GM18519 (cell line): ENCODE measurements around the gene ADPRHL1.
A peak's percentile ranks its signal among the peaks of the same experiment; 100 is the strongest.
"Not testable (repeated sequence)": the region's sequence is repeated elsewhere in the genome, so short reads cannot be mapped to it uniquely, and the experiment has no call there.

Experiments
- ATAC-seq: cut with Tn5 transposase; IDR thresholded peaks from one replicate; pipeline ENCODE4 v1.9.1; 2021; ENCODE audit warnings: mild to moderate bottlenecking, moderate library complexity; ENCODE audit not compliant: unreplicated experiment, low FRiP score

ADPRHL1 gene

DNA sequence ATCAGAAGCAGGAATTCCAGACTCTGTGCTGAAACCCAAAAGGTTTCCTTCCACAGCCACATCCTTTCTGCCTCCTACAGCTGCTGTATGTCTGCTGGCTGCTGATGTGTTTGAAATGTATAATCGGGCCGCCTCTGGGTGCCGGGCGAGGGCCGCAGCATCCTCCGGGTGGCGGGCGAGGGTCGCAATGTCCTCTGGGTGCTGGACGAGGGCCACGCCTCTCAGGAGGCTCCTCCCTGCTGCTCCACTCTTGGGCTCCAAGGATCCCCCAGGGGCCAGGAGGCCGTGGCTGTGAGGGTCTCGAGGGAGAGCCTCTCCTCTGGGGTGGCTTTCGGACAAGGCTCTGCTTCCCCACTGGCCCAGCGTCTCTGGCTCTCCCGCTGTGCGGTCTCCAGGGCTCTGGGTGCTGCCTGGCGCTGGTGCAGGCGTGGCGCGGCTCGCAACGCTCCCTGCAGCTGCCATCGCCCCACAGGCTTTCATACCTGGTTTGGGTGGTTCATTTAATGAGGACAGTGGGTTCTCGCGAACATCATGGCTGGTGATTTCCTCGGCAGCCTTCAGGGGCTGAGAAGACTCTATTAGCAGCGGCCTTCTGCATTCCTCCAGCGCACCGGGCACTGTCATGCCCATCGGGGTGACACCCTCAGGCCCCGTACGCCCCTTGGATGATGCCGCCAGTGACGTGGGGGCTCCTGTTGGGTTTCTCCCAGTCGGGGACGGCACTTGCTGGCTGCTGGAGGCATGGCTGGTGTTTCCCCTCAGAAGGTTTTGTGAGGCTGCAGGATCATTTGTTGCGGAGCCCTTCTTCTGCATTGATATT is 47.6 kb downstream of the ADPRHL1 start:
- ATAC-seq, result no peak

DNA sequence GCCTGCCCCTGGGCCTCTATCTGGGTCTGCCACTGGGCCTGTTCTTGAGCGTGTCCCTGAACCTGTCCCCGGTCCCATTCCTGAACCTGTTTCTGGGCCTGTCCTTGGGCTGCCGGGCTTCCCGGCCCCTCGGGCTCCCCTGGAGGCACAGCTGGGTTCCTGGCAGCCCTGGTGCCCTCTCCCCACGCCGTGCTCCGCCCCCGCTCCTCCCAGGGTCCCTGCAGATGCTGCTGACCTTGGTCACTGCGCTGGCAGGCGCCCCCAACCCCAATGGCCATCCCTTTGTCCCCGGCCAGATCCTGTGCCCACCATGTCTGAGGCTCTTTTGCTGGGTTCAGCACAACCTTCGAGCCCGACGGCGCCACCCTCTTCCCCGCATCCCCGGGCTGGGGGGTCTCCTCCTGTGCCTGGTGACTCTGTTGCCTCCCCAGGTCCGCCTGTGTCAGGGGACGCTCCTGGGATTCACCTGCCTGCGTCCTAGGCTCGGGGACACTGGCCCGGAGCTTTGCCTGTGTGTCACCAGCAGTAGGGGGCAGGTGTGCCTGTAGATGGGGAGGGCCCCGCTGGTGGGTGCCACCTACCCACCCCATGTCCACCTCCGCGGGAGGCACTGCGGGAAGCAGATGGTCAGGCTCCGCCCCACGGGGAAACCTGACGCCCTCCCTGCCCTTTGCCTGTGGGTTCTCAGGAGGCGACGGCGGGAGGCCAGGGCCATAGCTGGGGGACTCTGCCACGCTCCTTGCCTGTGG is 48.4 kb downstream of the ADPRHL1 start:
- no peak for ATAC-seq

DNA sequence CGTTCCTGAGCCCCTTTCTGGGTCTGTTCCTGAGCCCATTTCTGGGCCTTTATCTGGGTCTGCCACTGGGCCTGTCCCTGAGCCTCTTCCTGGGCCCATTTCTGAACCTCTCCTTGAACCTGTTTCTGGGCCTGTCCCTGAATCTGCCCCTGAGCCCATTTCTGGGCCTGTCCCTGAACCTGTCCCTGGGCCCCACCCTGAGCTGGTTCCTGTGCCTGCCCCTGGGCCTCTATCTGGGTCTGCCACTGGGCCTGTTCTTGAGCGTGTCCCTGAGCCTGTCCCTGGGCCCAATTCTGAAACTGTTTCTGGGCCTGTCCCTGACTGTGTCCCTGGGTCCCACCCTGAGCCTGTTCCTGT is 48.9 kb downstream of the ADPRHL1 start:
- ATAC-seq, result no peak

DNA sequence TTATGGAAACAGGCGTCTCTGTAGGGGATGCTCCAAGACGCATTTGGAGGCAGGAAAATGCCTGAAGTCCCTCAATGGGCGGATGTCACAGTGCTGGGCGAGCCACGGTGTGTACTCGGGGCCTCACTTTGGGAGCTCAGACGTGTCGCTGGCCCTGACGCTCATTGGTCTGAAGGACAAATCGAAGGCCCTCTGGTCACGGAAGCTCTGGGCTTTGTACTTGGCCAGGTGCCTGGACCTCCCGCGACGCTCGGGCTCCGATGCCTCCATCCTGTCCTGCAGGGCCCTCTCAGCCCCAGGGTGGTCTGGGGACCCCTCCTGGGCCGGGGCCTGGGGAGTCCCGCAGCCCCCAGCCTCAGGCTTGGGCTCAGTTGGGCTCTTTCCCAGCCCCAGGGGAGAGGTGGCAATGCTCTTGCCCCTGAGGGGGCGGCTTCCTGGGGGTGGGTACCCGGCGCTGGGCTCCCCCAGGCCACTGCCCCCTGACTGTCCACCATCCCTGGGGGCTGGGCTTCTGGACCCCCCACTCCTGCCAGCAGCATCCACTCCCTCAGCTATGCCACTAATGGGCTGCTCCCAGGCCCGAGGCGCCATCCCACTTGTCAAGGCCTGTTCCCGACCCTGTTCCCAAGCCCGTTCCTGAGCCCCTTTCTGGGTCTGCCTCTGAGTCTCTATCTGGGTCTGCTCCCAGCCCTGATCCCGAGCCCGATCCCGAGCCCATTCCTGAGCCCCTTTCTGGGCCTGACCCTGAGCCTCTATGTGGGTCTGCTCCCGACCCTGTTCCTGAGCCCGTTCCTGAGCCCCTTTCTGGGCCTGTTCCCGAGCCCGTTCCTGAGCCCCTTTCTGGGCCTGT is 49.8 kb downstream of the ADPRHL1 start:
- ATAC-seq, result no peak

DNA sequence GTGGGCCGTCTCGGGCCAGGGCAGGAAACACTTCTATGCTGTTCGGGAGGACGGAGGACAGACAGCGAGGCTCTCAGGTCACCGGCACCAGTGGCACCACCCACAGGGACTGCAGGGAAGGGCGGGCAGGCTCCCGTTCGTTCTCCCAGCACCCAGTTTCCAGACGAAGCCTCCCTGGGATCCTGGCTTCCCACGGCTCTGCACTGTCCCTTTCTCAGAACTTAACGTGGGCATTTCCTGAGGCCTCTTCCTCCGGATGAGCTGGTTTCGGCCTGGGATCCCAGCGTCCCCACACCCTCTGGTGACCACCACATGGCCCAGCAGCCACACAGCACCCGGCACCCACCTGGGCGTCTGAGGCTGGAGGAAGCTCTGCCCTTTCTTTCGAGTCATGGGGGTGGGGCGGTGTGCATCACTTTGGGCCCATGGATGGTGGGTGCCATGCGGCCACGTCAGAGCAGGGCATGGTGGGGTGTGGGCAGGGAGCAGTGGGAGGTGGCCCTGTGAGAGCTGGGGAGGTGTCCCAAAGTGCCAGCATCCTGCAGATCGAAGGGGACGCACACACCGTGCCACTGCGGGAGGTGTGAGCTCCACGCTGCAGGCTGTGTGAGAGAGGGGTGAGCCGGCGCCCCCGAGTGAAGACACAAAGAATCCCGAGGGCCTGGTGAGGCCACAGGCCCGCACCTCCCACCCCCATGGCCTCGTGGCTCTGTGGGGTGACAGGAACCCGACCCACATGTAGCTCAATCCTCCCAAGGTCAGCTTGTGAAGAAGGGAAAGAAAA is 50.6 kb downstream of the ADPRHL1 start:
- no peak for ATAC-seq

DNA sequence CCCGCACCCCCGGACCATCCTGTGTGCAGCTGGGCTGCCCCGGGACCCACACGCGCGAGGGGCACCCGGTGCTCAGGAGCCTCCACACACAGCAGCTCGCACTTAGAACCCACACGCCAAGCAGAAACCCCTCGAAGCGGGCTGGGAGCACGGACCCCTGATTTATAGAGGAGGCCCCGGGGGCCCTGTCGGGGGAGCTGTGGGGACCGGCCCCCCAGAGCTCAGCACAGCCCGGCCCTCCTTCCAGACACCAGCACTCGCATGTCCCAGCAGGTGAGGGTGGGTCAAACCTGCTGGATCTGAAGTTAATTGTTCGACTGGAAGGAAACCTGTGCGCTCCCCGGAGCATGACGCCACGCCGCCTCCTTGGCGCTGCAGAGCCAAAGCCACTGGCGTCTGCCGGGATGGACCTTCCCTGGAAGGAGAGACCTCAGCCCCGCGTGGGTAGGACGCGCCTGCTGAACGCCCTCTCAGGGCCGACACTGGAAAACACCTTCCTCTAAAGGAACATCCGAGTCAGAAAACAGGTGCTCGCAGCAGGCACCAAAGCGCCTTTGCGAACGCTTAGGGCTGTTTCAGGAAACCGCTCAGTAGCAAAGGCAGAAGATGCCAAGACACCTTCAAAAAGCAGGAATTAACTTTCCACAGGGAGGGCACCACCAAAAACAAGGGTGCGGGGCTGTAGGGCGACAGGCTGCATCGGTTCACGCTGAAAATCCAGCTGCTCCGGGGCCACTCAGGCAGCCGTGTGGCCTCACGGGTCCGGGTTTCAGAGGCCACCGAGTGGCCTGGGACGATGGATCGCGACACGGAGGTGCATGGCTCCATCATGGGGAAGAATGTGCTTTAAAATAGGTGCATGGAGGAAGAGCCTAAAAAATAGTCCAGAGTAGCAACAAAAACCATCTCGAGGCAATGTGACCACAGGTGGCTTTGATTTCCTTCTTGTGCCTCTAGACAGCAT is 51.6 kb downstream of the ADPRHL1 start:
- no peak for ATAC-seq

DNA sequence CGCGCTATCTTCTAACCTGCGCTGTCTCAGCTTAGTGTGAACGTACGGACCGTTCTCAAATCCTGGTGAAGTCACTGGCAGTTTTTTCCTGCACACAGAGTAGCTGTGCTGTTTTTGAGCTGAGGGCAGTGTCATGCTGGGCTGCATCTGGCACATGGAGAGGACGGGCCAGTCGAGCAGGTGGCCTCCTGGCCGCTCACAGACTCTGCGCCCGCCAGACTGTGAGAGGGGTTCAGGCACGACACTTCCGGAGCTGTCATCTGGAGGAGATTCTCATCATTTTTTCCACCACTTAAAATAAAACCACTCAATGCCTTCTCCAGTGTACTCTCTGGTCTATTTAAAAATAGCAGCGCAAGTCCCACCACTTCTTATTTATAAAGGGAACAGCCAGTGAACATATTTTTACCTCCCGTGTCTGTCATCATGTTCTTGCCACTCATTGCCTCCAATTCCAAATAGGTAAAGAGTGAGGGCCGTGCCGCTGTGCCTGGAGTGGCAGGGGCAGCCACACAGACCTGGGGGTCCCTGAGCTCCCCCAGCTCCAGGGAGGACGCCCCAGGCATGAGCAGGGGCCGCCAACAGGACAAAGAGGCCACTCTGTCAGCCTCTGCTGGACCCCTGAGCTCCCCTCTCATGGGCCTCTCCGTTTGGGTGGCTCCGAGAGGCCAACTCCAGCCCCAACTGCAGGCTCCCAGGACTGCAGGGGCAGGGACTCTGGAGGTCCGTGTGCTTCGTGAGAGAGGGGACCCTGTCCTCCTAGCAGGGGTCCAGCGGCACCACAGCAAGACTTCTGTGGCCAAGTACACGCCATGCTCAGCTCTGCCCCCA is 52.5 kb downstream of the ADPRHL1 start:
- ATAC-seq, result no peak

DNA sequence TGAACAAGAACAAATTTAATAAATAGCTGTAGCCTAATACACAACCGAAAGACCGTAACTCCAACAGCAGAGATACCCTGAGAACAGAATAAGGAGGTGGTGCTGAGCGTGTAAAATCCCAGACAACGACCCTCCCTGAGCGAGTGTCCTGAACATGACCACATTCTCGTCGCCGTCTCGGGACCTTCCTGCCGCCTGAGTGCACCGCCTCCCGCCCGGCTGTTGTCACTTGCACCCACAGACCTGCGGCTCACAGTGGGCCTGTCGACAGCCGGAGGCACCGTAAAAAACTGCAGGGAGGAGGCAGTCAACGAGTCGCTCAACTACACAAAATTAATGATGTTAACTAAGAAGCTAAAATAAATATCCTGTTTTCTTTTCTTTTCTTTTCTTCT is 53.5 kb downstream of the ADPRHL1 start:
- no peak for ATAC-seq

DNA sequence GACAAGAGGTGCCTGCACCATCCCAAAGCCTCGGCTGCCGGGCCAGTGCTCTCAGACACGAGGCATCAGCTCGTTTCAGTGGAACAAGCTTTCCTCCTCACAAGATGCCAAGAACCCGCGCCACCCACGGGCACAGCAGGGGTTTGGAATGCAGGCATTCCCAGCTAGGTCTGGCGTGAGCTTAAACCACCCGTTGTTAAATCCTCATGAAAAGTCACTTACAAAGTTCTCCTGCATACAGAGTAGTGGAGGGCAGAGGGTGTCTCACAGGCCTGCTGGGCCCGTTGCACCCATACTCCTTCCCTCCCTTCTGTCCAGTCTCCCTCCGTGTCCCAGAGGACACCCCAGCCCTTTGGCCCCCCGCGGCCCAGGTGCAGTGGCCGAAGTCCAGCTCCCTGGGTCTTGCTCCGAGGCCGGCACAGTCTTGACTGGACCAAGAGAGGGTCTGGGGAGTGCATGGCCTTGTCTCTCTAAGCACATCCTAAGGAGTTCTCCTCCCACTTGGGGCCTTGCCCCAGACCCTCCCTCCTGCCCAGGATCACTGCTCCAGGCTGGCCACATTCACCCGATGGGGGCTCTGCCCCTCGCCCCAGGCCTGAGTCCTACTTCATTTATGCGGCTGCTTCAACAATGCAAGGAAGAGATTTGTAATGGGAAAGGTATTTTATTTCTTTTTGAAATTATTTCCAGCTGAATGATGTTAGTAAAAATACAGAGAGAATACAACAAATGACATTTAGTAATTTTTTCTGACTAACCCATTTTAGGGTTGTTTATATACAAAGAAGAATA is 54.1 kb downstream of the ADPRHL1 start:
- no peak for ATAC-seq

DNA sequence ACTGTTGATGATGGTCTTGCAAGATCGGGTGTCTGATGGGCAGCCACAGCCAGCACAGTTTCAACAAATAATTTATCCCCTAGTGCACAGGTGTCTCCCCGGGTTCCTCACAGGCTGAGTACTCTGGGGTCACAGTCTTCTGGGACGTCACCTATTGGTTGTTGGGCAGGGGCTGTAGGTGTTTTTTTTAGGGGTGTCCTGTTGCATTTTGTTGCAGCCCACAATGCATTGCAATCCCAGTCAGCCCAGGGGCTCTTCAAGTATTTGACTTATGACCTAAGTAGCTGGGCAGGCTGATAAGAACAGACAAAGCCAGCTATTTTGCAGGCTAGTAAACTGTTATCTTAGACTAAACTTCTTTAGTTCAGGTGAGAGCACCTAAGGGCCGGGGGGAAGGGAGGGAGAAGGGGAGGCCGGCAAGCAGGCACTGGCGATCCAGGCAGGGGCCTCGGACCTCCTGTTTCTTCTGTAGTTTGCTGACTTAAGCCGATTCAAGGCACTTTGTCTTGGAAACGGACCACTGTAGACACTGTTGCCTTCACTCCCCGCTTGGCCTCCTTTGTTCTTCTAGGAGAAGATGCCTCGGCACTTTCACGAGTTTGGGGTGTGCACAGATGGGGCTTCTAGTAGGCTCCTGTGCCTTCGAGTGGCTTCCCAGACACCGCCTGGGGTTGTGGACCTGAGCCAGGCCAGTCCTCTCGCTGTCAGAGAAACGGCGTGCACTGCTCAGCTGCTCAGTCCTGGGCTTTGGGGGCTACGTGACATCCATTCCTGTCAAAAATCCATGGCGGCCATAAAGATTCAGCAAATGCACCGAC is 55.5 kb downstream of the ADPRHL1 start:
- no peak for ATAC-seq

DNA sequence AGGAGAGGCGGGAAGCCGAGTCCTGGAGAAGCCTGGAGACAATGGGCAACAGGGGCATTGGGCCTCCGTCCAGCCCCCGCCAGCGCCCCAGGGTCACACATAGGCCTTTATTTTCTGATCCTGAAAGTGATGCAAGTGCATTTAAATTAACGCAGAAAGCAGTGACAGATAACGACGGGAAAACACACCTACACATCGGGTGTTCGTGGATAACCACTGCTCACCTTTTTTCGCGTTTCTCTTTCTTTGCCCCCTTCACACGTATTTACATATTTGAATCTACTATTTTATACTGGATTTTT is 59.0 kb downstream of the ADPRHL1 start:
- no peak for ATAC-seq

DNA sequence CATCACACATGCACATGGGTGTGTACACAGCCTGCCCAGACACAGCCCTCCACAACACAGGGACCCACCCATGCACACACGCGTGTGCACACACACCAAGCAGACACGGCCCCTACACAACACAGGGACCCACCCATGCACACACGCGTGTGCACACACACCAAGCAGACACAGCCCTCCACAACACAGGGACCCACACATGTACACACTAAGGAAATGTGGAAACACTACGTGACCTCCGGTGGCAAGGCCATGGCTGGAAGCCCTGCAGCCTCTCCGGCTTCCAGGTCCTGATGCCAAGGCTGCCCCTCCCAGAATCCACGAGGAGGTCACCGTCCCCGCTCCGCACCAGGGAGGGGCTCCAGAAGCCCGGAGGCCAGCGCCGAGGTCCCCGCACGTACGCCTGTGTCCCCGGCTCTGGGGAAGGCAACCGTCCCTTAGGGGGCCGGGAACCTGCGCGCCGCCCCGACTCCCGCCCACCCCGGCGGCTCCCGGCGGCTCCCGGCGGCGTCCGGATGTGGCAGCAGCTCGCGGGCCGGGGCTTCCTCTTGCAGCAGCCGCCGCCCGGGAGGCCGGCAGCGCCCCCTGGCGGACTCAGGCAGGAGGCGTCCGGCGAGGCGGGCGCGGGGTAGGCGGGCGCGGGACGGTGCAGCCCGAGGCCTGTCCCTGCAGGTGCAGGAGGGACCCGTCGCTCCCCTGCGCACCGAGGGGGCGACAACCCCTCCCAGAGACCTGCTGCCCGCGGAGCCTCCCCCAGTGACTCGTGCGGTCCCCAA is 59.5 kb downstream of the ADPRHL1 start:
- peak; percentile 92 for ATAC-seq

DNA sequence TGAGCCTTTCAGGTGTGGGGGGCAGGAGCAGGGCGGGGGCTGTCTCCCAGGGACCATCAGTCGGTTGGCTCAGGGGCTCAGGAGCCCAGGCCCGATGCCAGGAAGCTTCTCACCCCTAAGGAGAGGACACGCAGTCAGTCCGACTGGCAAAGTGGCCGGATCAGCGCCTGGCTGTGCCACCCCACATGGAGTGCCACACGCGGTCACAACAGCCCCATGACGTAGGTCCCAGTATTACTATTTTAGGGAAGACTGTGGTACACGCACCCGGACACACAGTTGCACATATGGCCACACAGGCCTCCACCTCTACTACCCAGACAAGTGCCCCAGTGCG is 60.1 kb downstream of the ADPRHL1 start:
- ATAC-seq, result no peak

DNA sequence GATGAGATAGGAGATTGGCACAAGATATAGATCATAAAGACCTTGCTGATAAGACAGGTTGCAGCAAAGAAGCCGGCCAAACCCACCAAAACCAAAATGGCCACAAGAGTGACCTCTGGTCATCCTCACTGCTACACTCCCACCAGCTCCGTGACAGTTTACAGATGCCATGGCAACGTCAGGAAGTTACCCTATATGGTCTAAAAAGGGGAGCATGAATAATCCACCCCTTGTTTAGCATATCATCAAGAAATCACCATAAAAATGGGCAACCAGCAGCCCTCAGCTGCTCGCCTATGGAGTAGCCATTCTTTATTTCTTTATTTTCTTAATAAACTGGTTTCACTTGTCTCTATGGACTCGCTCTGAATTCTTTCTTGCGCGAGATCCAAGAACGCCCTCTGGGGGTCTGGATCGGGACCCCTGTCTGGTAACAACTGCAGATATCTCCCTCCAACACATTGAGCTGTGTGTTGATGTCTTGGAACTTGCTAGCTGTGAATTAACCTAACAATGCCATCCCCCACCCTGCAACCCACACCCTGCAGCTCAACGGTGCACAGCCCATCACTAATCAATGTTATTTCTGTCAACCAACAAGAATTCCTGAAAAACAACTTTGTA is 62.3 kb downstream of the ADPRHL1 start:
- ATAC-seq, result no peak

DNA sequence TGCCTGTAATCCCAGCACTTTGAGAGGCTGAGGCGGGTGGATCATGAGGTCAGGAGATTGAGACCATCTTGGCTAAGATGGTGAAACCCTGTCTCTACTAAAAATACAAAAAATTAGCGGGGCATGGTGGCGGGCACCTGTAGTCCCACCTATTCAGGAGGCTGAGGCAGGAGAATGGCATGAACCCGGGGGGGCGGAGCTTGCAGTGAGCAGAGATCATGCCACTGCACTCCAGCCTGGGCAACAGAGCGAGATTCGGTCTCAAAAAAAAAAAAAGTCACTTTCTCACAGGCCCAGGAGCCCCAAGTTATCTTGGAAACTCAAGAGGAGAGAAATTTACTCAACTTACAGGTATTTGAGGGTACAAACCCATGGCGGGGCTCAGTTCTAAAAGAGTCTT is 63.7 kb downstream of the ADPRHL1 start:
- not testable (repeated sequence) for ATAC-seq

DNA sequence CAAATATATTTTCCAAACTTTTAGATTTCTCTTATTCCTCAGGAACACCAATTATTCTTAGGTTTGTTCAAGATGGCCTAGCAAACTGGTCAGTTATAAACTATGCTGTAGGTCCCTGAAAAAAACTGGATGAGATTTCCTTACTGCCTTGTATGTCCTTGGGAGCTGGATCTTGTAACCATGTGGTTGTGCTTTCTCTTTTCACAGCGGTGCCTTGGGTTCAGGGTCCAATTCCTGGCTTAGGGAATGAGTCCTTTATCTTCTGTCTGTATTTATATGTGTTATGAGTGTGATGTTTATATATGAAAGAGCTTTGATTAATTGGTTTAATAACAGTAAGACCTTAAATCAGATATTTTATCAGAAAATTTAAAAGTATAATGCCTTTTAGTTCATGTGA is 65.9 kb downstream of the ADPRHL1 start:
- ATAC-seq, result no peak
